Spleen (tissue), 11 donors: ENCODE measurements around the gene DDX28. TPM values are rescaled to one million over a fixed set of nuclear protein-coding genes. Genes with fewer than 3 reads are reported as not detected.

Experiments
- DNase-seq: peaks from one replicate; pipeline ENCODE4 v3.0.0-alpha.2; 2020
- H3K27ac ChIP-seq, 8 donors: fragments of 200-600 bp; sonication (generic) in 7 of 8; 1 replicate in 4 of 8; 2 replicates in 4 of 8; pipeline versions ENCODE4 v1.5.0 to v1.8.0; 2016 to 2021; ENCODE audit warnings: inconsistent platforms in 4 of 8, mild to moderate bottlenecking in 4 of 8, moderate library complexity in 1 of 8
- H3K27me3 ChIP-seq, 7 donors: fragments of 200-600 bp; sonication (generic) in 6 of 7; replicated peaks in 1 of 7; 1 replicate in 4 of 7; 2 replicates in 3 of 7; pipeline versions ENCODE4 v1.5.0 to v1.8.0; 2016 to 2021; ENCODE audit warnings: inconsistent platforms in 3 of 7, mild to moderate bottlenecking in 1 of 7
- H3K36me3 ChIP-seq, 6 donors: fragments of 200-600 bp; sonication (generic) in 5 of 6; 1 replicate in 4 of 6; 2 replicates in 2 of 6; pipeline versions ENCODE4 v1.5.0 to v1.8.0; 2016 to 2021; ENCODE audit warnings: inconsistent platforms in 2 of 6
- H3K4me1 ChIP-seq, 6 donors: fragments of 200-600 bp; sonication (generic) in 5 of 6; 1 replicate in 3 of 6; 2 replicates in 3 of 6; pipeline versions ENCODE4 v1.5.0 to v1.8.0; 2016 to 2021; ENCODE audit warnings: inconsistent platforms in 3 of 6
- H3K4me3 ChIP-seq, 8 donors: fragments of 200-600 bp; sonication (generic) in 7 of 8; 1 replicate in 4 of 8; 2 replicates in 4 of 8; pipeline versions ENCODE4 v1.5.0 to v1.8.0; 2016 to 2021; ENCODE audit warnings: inconsistent platforms in 4 of 8, mild to moderate bottlenecking in 4 of 8, moderate library complexity in 2 of 8
- H3K9me3 ChIP-seq, 8 donors: fragments of 200-600 bp; sonication (generic) in 7 of 8; 1 replicate in 4 of 8; 2 replicates in 4 of 8; pipeline versions ENCODE4 v1.5.0 to v1.8.0; 2016 to 2021; ENCODE audit warnings: inconsistent platforms in 4 of 8
- POLR2A ChIP-seq, 3 donors: fragments of 450-650 bp; IDR thresholded peaks; one replicate each; pipeline ENCODE4 v1.5.1; 2017; ENCODE audit warnings: antibody characterized with exemption in 3 of 3, mild to moderate bottlenecking in 1 of 3
- POLR2AphosphoS5 ChIP-seq, 3 donors: sonication (generic); formaldehyde crosslinking; IDR thresholded peaks; one replicate each; pipeline ENCODE4 v1.5.1; 2017; ENCODE audit warnings: antibody characterized with exemption in 3 of 3
- WGBS, 5 donors: extraction: QIAGEN DNeasy Blood & Tissue Kit in 3 of 5; methylation state at CpG; one replicate each; pipeline versions ENCODE4 v1.1.5 to v1.1.7; 2013 to 2018; 5-methylcytosine and 5-hydroxymethylcytosine counted together
- intact Hi-C: fragments of 100-400 bp; cut with DNase I; formaldehyde crosslinking; loops from one replicate; pipeline ENCODE4 v1.15.0; 2023; ENCODE audit warnings: low total_unique reads
- polyA plus RNA-seq, 3 donors: library from polyadenylated mRNA; stranded (reverse); fragments of 200-250 nt; gene quantifications; one replicate each; pipeline ENCODE4 v1.2.1, GENCODE V29; 2013
- total RNA-seq, 7 donors: library from RNA; depleted of rRNA in 3 of 7; stranded (reverse); fragments of >200 nt in 3 of 7; fragmentation: NEBNext Ultra II Directional in 4 of 7; extraction: Animal tissue kit (Norgen Biotek cat#: 25700) in 4 of 7; gene quantifications; one replicate each; pipeline versions ENCODE4 v1.1.0 to v1.2.1, GENCODE V29; 2016 to 2021
- TF ChIP-seq, protein P1 (sequence below), 11 experiments: fragments of 200-600 bp in 7 of 11; fragments of 450-650 bp in 4 of 11; sonication (generic) in 4 of 11; IDR thresholded peaks in 8 of 11; conservative IDR thresholded peaks in 3 of 11; 1 replicate in 7 of 11; 2 replicates in 4 of 11; pipeline versions ENCODE4 v1.4.0 to v1.8.0; 2016 to 2021; ENCODE audit warnings: antibody characterized with exemption in 11 of 11, inconsistent platforms in 4 of 11, mild to moderate bottlenecking in 1 of 11
- donor health status: healthy with polysubstance abuse.
- donor health status: DM: no; HTN: no; CAD: no; lungs with moderate emphysema.
- donor health status: DM: no; HTN: no; CAD: no.
- donor health status: Bipolar disorder and iron deficiency.
- donor health status: healthy.
- donor health status: DM: no; HTN: no; CAD: no.
- donor health status: DM: yes; HTN: yes; CAD: no.

DDX28 gene
- total and polyA plus RNA-seq, 10 donors, result 8.6 to 19.0 (median 11.2) TPM

DNA sequence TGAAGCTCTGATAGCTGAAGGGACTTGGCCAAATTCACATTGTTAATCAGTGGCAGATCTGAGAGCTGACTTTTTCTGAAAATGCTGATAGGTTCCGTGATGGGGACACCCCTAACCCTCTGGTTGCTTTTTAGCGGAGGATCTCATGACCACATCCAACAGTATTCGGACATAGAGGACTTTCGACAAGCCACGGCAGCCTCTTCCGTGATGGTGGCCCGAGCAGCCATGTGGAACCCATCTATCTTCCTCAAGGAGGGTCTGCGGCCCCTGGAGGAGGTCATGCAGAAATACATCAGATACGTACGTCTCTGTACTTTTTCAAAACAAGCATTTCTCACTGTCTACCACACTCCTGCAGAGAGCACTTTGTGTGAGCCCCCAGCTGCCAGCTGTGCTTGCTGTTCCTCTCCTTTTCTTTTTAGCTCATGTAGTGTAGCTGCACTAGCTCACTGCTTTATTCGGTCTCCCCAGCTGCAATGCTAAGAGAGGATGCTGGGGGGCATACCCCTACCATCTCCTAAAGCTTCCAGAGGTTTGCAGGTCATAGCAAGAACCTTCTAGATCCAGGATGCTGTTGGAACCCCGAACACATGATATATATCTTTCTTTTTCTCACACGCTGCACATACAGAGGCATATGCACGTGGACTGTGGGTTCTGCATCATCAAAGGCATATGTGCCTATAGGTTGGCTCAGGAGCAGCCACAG is 47.9 kb upstream of the DDX28 start:
- Histone ChIP-seq H3K4me1 (peaks cover 55 to 94% (median 74%) of the 10 kb centered on the region in 6 donors), H3K27me3 (no peaks in the 10 kb centered on the region), H3K36me3 (peaks cover 0 to 97% (median 34%) of the 10 kb centered on the region in 6 donors), H3K4me3 (peak overlapping the region in 1 of 8 donors; percentile 1), H3K27ac (peak overlapping the region; percentile 37 to 82 (median 74)), H3K9me3 (no peaks in the 10 kb centered on the region)
- no peak for DNase-seq
- 63 to 80% (median 77%) methylated on average over 14 of the region's 14 CpGs for WGBS, 5 donors
- intact Hi-C loops, result no loop called here
- TF ChIP-seq POLR2AphosphoS5 (IDR thresholded peaks at IDR 0.05) (no peak), POLR2A (IDR thresholded peaks at IDR 0.05) (no peak)
- TF ChIP-seq, protein P1, sequence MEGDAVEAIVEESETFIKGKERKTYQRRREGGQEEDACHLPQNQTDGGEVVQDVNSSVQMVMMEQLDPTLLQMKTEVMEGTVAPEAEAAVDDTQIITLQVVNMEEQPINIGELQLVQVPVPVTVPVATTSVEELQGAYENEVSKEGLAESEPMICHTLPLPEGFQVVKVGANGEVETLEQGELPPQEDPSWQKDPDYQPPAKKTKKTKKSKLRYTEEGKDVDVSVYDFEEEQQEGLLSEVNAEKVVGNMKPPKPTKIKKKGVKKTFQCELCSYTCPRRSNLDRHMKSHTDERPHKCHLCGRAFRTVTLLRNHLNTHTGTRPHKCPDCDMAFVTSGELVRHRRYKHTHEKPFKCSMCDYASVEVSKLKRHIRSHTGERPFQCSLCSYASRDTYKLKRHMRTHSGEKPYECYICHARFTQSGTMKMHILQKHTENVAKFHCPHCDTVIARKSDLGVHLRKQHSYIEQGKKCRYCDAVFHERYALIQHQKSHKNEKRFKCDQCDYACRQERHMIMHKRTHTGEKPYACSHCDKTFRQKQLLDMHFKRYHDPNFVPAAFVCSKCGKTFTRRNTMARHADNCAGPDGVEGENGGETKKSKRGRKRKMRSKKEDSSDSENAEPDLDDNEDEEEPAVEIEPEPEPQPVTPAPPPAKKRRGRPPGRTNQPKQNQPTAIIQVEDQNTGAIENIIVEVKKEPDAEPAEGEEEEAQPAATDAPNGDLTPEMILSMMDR (IDR thresholded peaks at IDR 0.05 in 8 of 11, conservative IDR thresholded peaks at IDR 0.05 in 3 of 11), result no peak

DNA sequence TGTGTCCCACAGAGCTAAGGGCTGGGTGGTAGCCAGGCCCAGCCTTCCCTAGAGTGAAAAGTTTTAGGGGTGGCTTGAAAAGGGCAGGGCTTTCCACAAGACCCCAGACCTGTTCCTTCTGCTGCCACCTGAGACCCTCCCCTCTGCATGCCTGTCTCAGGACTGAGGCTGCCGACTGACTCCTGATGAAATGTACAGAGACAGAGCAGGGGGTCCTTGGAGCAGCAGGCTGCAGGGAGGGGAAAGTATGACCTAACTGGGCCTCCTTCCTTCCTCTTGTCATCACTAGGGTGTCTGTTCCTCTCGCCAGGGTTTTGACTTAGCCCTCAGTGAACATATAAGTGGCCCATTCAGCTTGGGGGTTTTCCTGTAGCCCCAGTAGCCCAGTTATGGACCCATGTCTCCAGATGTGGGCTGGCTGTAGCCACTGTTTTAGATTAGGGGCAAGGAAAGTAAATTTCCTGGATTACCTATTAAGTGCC is 47.3 kb upstream of the DDX28 start:
- H3K27ac ChIP-seq, result peak overlapping the region; percentile 37 to 82 (median 74)
- H3K4me1 ChIP-seq, result peaks cover 49 to 94% (median 70%) of the 10 kb centered on the region in 6 donors
- 22 to 51% (median 33%) methylated on average over 1 to 2 of the region's 2 CpGs for WGBS, 5 donors

DNA sequence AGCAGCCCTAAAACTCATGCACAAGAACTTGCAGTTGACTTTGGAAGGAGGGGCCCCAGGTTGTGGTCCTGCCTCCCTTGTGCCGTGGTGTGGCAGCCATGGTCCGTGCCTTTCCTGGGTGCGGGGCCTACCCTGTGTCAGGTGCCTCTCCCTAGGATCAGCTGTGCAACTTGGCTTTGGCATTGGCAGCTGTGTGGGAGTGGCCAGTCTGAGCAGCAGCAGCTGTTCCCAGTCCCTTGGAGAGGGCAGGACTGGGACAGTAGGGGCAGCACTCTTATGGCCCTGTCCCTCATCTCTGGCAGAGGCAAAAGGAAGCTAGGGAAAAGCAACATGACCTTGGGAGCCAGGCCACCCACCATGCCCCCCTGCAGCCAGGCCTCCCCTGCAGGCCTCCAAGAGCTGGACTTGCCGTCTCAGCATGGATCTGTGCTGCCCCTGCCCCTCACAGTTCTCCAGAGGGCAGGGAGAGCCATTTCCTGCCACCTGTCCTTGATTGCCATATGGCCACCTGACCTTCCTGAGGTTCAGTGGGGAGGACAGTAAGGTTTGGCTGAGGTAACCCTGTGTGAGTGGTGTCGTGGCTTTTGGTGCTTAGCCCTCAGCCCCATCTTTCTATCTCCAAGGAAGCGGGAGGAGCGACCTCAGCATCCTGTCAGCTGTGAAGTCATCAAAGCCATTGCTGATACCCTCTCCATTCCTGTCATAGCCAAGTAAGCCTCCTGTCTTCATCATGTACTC is 46.6 kb upstream of the DDX28 start:
- intact Hi-C loops, result no loop called here
- WGBS, 5 donors, result 60 to 79% (median 61%) methylated on average over 6 to 7 of the region's 7 CpGs
- DNase-seq, result no peak
- H3K27ac ChIP-seq, result peak overlapping the region; percentile 37 to 82 (median 74)
- H3K9me3 ChIP-seq, result no peaks in the 10 kb centered on the region
- peaks cover 0 to 97% (median 34%) of the 10 kb centered on the region in 6 donors for H3K36me3 ChIP-seq
- peak overlapping the region in 1 of 8 donors; percentile 1 for H3K4me3 ChIP-seq
- H3K4me1 ChIP-seq, result peaks cover 49 to 94% (median 70%) of the 10 kb centered on the region in 6 donors
- peak in 2 of 3 donors; percentile 62 to 71 for TF ChIP-seq POLR2AphosphoS5 (IDR thresholded peaks at IDR 0.05)
- TF ChIP-seq, protein P1 (IDR thresholded peaks at IDR 0.05 in 8 of 11, conservative IDR thresholded peaks at IDR 0.05 in 3 of 11), result no peak
- no peaks in the 10 kb centered on the region for H3K27me3 ChIP-seq

More for the DNA sequence above, 47.3 kb upstream of the DDX28 start:
- Histone ChIP-seq H3K36me3 (peaks cover 0 to 97% (median 34%) of the 10 kb centered on the region in 6 donors), H3K27me3 (no peaks in the 10 kb centered on the region), H3K4me3 (peak overlapping the region in 1 of 8 donors; percentile 1), H3K9me3 (no peaks in the 10 kb centered on the region)
- no peak for DNase-seq
- TF ChIP-seq, protein P1 (IDR thresholded peaks at IDR 0.05 in 8 of 11, conservative IDR thresholded peaks at IDR 0.05 in 3 of 11), result no peak
- TF ChIP-seq POLR2AphosphoS5 (IDR thresholded peaks at IDR 0.05) (no peak), POLR2A (IDR thresholded peaks at IDR 0.05) (no peak)
- intact Hi-C loops, result no loop called here

DNA sequence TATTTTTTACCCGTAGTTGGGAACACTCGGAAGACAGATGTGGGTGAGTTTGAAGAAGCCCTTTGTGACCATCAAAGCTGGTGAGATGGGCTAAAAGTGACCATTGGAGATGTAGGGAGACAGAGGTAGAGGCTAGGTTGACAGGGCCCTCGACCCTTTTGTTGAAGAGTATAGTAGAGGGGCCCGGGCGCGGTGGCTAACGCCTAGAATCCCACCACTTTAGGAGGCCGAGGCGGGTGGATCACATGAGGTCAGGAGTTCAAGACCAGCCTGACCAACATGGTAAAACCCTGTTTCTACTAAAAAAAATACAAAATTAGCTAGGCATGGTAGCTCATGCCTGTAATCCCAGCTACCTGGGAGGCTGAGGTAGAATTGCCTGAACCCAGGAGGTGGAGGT is 45.9 kb upstream of the DDX28 start:
- TF ChIP-seq POLR2A (IDR thresholded peaks at IDR 0.05), result no peak
- TF ChIP-seq POLR2AphosphoS5 (IDR thresholded peaks at IDR 0.05), result no peak
- TF ChIP-seq, protein P1 (IDR thresholded peaks at IDR 0.05 in 8 of 11, conservative IDR thresholded peaks at IDR 0.05 in 3 of 11), result no peak
- intact Hi-C loops, result no loop called here
- no peaks in the 10 kb centered on the region for H3K27me3 ChIP-seq
- 94 to 98% (median 95%) methylated on average over 9 of the region's 9 CpGs for WGBS, 5 donors
- no peak for DNase-seq
- peaks cover 50 to 94% (median 70%) of the 10 kb centered on the region in 6 donors for H3K4me1 ChIP-seq
- no peaks in the 10 kb centered on the region for H3K9me3 ChIP-seq
- H3K27ac ChIP-seq, result peak overlapping the region in 4 of 8 donors; percentile 73 to 82 (median 80)
- H3K36me3 ChIP-seq, result peaks cover 0 to 97% (median 32%) of the 10 kb centered on the region in 6 donors
- H3K4me3 ChIP-seq, result no peak overlapping the region
